GM23338 (cell line): ENCODE measurements around the gene VCL. TPM values are rescaled to one million over a fixed set of nuclear protein-coding genes. Genes with fewer than 3 reads are reported as not detected.

ENCODE experiments used
- ATAC-seq: fragments of 200-7000 bp; cut with Tn5 transposase; 3 replicates; pipeline ENCODE4 v1.9.1; 2020
- DNase-seq: peaks from one replicate; pipeline ENCODE4 v3.0.0-alpha.2; 2015; ENCODE audit warnings: low spot score
- H2AFZ ChIP-seq: fragments of 200-600 bp; sonication (generic); 2 replicates; pipeline ENCODE4 v1.8.0; 2016; ENCODE audit warnings: antibody characterized with exemption, mild to moderate bottlenecking, moderate library complexity
- H3F3A ChIP-seq: fragments of 200-600 bp; sonication (generic); replicated peaks from 2 replicates; pipeline ENCODE4 v1.8.0; 2017; ENCODE audit warnings: antibody characterized with exemption, mixed run types, low read depth
- H3K27ac ChIP-seq: fragments of 200-600 bp; sonication (generic); 2 replicates; pipeline ENCODE4 v1.6.1; 2016; ENCODE audit warnings: low read depth
- H3K27me3 ChIP-seq: fragments of 200-600 bp; sonication (generic); 2 replicates; pipeline ENCODE4 v1.8.0; 2016; ENCODE audit warnings: mild to moderate bottlenecking, mixed run types, moderate library complexity; ENCODE audit not compliant: insufficient read depth
- H3K36me3 ChIP-seq: fragments of 200-600 bp; sonication (generic); 2 replicates; pipeline ENCODE4 v1.8.0; 2016; ENCODE audit warnings: mild to moderate bottlenecking; ENCODE audit not compliant: insufficient read depth
- H3K4me1 ChIP-seq: fragments of 200-600 bp; sonication (generic); 2 replicates; pipeline ENCODE4 v1.8.0; 2016; ENCODE audit warnings: mild to moderate bottlenecking, moderate library complexity; ENCODE audit not compliant: insufficient read depth
- H3K4me2 ChIP-seq: fragments of 200-600 bp; sonication (generic); 2 replicates; pipeline ENCODE4 v1.7.1; 2017; ENCODE audit warnings: mixed run types
- H3K4me3 ChIP-seq: fragments of 200-600 bp; sonication (generic); 2 replicates; pipeline ENCODE4 v1.6.1; 2016; ENCODE audit warnings: mixed run types
- H3K79me2 ChIP-seq: fragments of 200-600 bp; sonication (generic); replicated peaks from 2 replicates; pipeline ENCODE4 v1.8.0; 2017; ENCODE audit warnings: mild to moderate bottlenecking; ENCODE audit not compliant: insufficient read depth
- H3K9me2 ChIP-seq: fragments of 200-600 bp; sonication (generic); 2 replicates; pipeline ENCODE4 v1.8.0; 2017; ENCODE audit not compliant: insufficient read depth
- H4K20me1 ChIP-seq: fragments of 200-600 bp; sonication (generic); replicated peaks from 2 replicates; pipeline ENCODE4 v1.8.0; 2017; ENCODE audit warnings: mild to moderate bottlenecking; ENCODE audit not compliant: insufficient read depth
- H3K27ac Mint-ChIP-seq: 2 replicates; pipeline ENCODE4 v1.8.0; 2020; ENCODE audit warnings: inconsistent platforms, mild to moderate bottlenecking, moderate library complexity, mixed read lengths
- H3K27me3 Mint-ChIP-seq: 3 replicates; pipeline ENCODE4 v1.8.0; 2022; ENCODE audit warnings: low read depth, mild to moderate bottlenecking, moderate library complexity, mixed read lengths, inconsistent platforms; ENCODE audit not compliant: insufficient read depth, poor library complexity
- H3K36me3 Mint-ChIP-seq: 3 replicates; pipeline ENCODE4 v1.8.0; 2021; ENCODE audit warnings: low read depth, mild to moderate bottlenecking, inconsistent platforms, moderate library complexity, mixed read lengths
- H3K4me1 Mint-ChIP-seq: 3 replicates; pipeline ENCODE4 v1.8.0; 2020; ENCODE audit warnings: mild to moderate bottlenecking, inconsistent platforms, mixed read lengths
- H3K4me3 Mint-ChIP-seq: 3 replicates; pipeline ENCODE4 v1.8.0; 2021; ENCODE audit warnings: moderate library complexity, mild to moderate bottlenecking, inconsistent platforms, mixed read lengths
- H3K9me3 Mint-ChIP-seq: 3 replicates; pipeline ENCODE4 v1.8.0; 2020; ENCODE audit warnings: moderate library complexity, mild to moderate bottlenecking, inconsistent platforms, mixed read lengths
- CREB1 ChIP-seq: fragments of 250-450 bp; sonication (Bioruptor Pico); IDR thresholded peaks from 2 replicates; pipeline ENCODE4 v1.5.0; 2020; ENCODE audit warnings: low read depth, mild to moderate bottlenecking, moderate library complexity
- EZH2 ChIP-seq: fragments of 200-600 bp; sonication (generic); IDR thresholded peaks from one replicate; pipeline ENCODE4 v1.8.0; 2017; ENCODE audit warnings: antibody characterized with exemption, mild to moderate bottlenecking, low read depth; ENCODE audit not compliant: unreplicated experiment
- EZH2phosphoT487 ChIP-seq: fragments of 200-600 bp; sonication (generic); IDR thresholded peaks from one replicate; pipeline ENCODE4 v1.8.1; 2018; ENCODE audit warnings: antibody characterized with exemption; ENCODE audit not compliant: unreplicated experiment
- JUNB ChIP-seq: IDR thresholded peaks from one replicate; pipeline ENCODE4 v1.6.1; 2016; ENCODE audit warnings: antibody characterized with exemption; ENCODE audit not compliant: unreplicated experiment
- NANOG ChIP-seq: IDR thresholded peaks from 2 replicates; pipeline ENCODE4 v1.6.1; 2016; ENCODE audit warnings: antibody characterized with exemption, borderline replicate concordance
- POLR2AphosphoS5 ChIP-seq: IDR thresholded peaks from 2 replicates; pipeline ENCODE4 v1.6.1; 2016; ENCODE audit warnings: antibody characterized with exemption, low read depth
- STAT1 ChIP-seq: IDR thresholded peaks from one replicate; pipeline ENCODE4 v1.6.1; 2016; ENCODE audit warnings: antibody characterized with exemption; ENCODE audit not compliant: unreplicated experiment
- ZNF114 ChIP-seq: fragments of 250-450 bp; sonication (Bioruptor Pico); IDR thresholded peaks from 2 replicates; pipeline ENCODE4 v1.5.0; 2020; ENCODE audit warnings: mild to moderate bottlenecking, moderate library complexity
- ZNF331 ChIP-seq: fragments of 250-450 bp; sonication (Bioruptor Pico); IDR thresholded peaks from 2 replicates; pipeline ENCODE4 v1.5.0; 2020; ENCODE audit warnings: low read depth, mild to moderate bottlenecking, moderate library complexity
- ZNF462 ChIP-seq: fragments of 250-450 bp; sonication (Bioruptor Pico); IDR thresholded peaks from 2 replicates; pipeline ENCODE4 v1.5.0; 2020; ENCODE audit warnings: mild to moderate bottlenecking, moderate library complexity
- polyA plus RNA-seq: library from polyadenylated mRNA; unstranded; fragments of >200 nt; fragmentation: Nextera tagmentation; extraction: Ambion mirVana; gene quantifications from 2 replicates; pipeline ENCODE4 v1.2.1, GENCODE V29; 2016
- total RNA-seq: library from RNA; depleted of rRNA; stranded (reverse); fragments of >200 nt; shearing (Covaris generic); gene quantifications from 2 replicates; pipeline ENCODE4 v1.2.3, GENCODE V29; 2014
- TF ChIP-seq, protein P1 (sequence below): IDR thresholded peaks from one replicate; pipeline ENCODE4 v1.6.1; 2018; ENCODE audit warnings: antibody characterized with exemption; ENCODE audit not compliant: unreplicated experiment
- TF ChIP-seq, protein P2 (sequence below): IDR thresholded peaks from 2 replicates; pipeline ENCODE4 v1.6.1; 2016; ENCODE audit warnings: antibody characterized with exemption
- TF ChIP-seq, protein P3 (sequence below), 2 experiments: fragments of 200-600 bp in 1 of 2; sonication (generic) in 1 of 2; conservative IDR thresholded peaks; 2 replicates each; pipeline versions ENCODE4 v1.5.1 to v1.6.1; 2016 to 2017; ENCODE audit warnings: antibody characterized with exemption in 2 of 2, low read depth in 2 of 2, mild to moderate bottlenecking in 2 of 2, moderate library complexity in 1 of 2

Gene VCL
- total and polyA plus RNA-seq, 2 experiments from 2014 or later: 60.7 to 254 TPM

- Mint-ChIP-seq H3K27ac (no peak overlapping the region), H3K27me3 (peaks cover 4% of the 10 kb centered on the region), H3K4me1 (peaks cover 5% of the 10 kb centered on the region; the same call in 1 of the 3 replicates), H3K9me3 (no peaks in the 10 kb centered on the region), H3K36me3 (no peaks in the 10 kb centered on the region), H3K4me3 (no peak overlapping the region)
- no peak for DNase-seq
- no peak overlapping the region for H3K27ac ChIP-seq
- H3K4me2 ChIP-seq: no peak overlapping the region
- H2AFZ ChIP-seq: no peak overlapping the region
- H3K79me2 ChIP-seq: no peaks in the 10 kb centered on the region
- TF ChIP-seq, protein P1, sequence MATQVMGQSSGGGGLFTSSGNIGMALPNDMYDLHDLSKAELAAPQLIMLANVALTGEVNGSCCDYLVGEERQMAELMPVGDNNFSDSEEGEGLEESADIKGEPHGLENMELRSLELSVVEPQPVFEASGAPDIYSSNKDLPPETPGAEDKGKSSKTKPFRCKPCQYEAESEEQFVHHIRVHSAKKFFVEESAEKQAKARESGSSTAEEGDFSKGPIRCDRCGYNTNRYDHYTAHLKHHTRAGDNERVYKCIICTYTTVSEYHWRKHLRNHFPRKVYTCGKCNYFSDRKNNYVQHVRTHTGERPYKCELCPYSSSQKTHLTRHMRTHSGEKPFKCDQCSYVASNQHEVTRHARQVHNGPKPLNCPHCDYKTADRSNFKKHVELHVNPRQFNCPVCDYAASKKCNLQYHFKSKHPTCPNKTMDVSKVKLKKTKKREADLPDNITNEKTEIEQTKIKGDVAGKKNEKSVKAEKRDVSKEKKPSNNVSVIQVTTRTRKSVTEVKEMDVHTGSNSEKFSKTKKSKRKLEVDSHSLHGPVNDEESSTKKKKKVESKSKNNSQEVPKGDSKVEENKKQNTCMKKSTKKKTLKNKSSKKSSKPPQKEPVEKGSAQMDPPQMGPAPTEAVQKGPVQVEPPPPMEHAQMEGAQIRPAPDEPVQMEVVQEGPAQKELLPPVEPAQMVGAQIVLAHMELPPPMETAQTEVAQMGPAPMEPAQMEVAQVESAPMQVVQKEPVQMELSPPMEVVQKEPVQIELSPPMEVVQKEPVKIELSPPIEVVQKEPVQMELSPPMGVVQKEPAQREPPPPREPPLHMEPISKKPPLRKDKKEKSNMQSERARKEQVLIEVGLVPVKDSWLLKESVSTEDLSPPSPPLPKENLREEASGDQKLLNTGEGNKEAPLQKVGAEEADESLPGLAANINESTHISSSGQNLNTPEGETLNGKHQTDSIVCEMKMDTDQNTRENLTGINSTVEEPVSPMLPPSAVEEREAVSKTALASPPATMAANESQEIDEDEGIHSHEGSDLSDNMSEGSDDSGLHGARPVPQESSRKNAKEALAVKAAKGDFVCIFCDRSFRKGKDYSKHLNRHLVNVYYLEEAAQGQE: no peak
- TF ChIP-seq ZNF462 (no peak), POLR2AphosphoS5 (no peak), ZNF331 (CRISPR knock-in tag) (no peak), EZH2phosphoT487 (no peak), EZH2 (no peak), NANOG (no peak), STAT1 (no peak), ZNF114 (CRISPR knock-in tag) (no peak), CREB1 (CRISPR knock-in tag) (no peak), JUNB (no peak)
- TF ChIP-seq, protein P2, sequence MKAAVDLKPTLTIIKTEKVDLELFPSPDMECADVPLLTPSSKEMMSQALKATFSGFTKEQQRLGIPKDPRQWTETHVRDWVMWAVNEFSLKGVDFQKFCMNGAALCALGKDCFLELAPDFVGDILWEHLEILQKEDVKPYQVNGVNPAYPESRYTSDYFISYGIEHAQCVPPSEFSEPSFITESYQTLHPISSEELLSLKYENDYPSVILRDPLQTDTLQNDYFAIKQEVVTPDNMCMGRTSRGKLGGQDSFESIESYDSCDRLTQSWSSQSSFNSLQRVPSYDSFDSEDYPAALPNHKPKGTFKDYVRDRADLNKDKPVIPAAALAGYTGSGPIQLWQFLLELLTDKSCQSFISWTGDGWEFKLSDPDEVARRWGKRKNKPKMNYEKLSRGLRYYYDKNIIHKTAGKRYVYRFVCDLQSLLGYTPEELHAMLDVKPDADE: no peak
- TF ChIP-seq, protein P3, sequence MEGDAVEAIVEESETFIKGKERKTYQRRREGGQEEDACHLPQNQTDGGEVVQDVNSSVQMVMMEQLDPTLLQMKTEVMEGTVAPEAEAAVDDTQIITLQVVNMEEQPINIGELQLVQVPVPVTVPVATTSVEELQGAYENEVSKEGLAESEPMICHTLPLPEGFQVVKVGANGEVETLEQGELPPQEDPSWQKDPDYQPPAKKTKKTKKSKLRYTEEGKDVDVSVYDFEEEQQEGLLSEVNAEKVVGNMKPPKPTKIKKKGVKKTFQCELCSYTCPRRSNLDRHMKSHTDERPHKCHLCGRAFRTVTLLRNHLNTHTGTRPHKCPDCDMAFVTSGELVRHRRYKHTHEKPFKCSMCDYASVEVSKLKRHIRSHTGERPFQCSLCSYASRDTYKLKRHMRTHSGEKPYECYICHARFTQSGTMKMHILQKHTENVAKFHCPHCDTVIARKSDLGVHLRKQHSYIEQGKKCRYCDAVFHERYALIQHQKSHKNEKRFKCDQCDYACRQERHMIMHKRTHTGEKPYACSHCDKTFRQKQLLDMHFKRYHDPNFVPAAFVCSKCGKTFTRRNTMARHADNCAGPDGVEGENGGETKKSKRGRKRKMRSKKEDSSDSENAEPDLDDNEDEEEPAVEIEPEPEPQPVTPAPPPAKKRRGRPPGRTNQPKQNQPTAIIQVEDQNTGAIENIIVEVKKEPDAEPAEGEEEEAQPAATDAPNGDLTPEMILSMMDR (conservative IDR thresholded peaks at IDR 0.05; ENCODE audit: low read depth in 2 of 2): no peak
- no peaks in the 10 kb centered on the region for H3K36me3 ChIP-seq
- ATAC-seq: no peak
- no peak overlapping the region for H3K4me3 ChIP-seq
- H3F3A ChIP-seq: no peaks in the 10 kb centered on the region
- H3K4me1 ChIP-seq: peaks cover 3% of the 10 kb centered on the region; the same call in 1 of the 2 replicates
- no peaks in the 10 kb centered on the region for H3K27me3 ChIP-seq
- no peaks in the 10 kb centered on the region for H3K9me2 ChIP-seq
- H4K20me1 ChIP-seq: no peaks in the 10 kb centered on the region
Measured at GRCh38 chr10:73991884-73992245, 6.1 kb upstream of the VCL start.
